NCI-H1436 treated with DMSO at 0.1 percent for 48 hours (cell line): ENCODE measurements around the gene METTL3.
"Not testable (repeated sequence)": the region's sequence is repeated elsewhere in the genome, so short reads cannot be mapped to it uniquely, and the experiment has no call there.

Experiments
- DNase-seq: peaks from one replicate; lab custom pipeline; 2025; lab: John Stamatoyannopoulos, UW

The METTL3 gene

GRCh38 chr14:21510735-21511657 lies at the start of gene METTL3:
Gene METTL3, minus strand, starts transcription at chr14:21511340. Its CDS starts 117 bp downstream, at chr14:21511223.
- DNase-seq: peak; percentile 89

- DNase-seq: no peak
These were observed 47.6 kb upstream of the METTL3 start for GRCh38 chr14:21558703-21559170.

- DNase-seq: peak; percentile 67
These were observed 46.2 kb upstream of the METTL3 start for GRCh38 chr14:21557084-21557901.

- DNase-seq: no peak
These were observed 45.4 kb upstream of the METTL3 start for GRCh38 chr14:21556378-21557083.

GRCh38 chr14:21553266-21553665 lies 42.1 kb upstream of the METTL3 start:
- no peak for DNase-seq

- not testable (repeated sequence) for DNase-seq
These were observed 33.4 kb upstream of the METTL3 start for GRCh38 chr14:21544588-21544987.

GRCh38 chr14:21543963-21544362 lies 32.8 kb upstream of the METTL3 start:
- no peak for DNase-seq

GRCh38 chr14:21543521-21543960 lies 32.4 kb upstream of the METTL3 start:
- no peak for DNase-seq

- DNase-seq: no peak
These were observed 30.4 kb upstream of the METTL3 start for GRCh38 chr14:21541413-21542074.

GRCh38 chr14:21539189-21539940 lies 28.2 kb upstream of the METTL3 start:
- DNase-seq: no peak

GRCh38 chr14:21537090-21537424 lies 25.9 kb upstream of the METTL3 start:
- no peak for DNase-seq

- no peak for DNase-seq
These were observed 25.4 kb upstream of the METTL3 start for GRCh38 chr14:21536418-21537089.

- DNase-seq: no peak
These were observed 24.6 kb upstream of the METTL3 start for GRCh38 chr14:21535545-21536417.

- DNase-seq: no peak
These were observed 23.4 kb upstream of the METTL3 start for GRCh38 chr14:21534576-21534975.

- DNase-seq: no peak
These were observed 22.2 kb upstream of the METTL3 start for GRCh38 chr14:21533294-21533693.

GRCh38 chr14:21529515-21529914 lies 18.4 kb upstream of the METTL3 start:
- DNase-seq: no peak

- peak; percentile 27 for DNase-seq
These were observed 17.5 kb upstream of the METTL3 start for GRCh38 chr14:21528381-21529348.

GRCh38 chr14:21527318-21527679 lies 16.2 kb upstream of the METTL3 start:
- no peak for DNase-seq
